ENCODE results near the gene BMPR1A. TPM values are rescaled to one million over a fixed set of nuclear protein-coding genes. Genes with fewer than 3 reads are reported as not detected.

Gene BMPR1A
- total and polyA plus RNA-seq, 2 of the 13 experiments (the other 11 are each of a cell fraction or from before 2014, with no cell fraction given) = 17.8 to 44.2 TPM

GRCh38 chr10:86715836-86716235 lies 40.6 kb upstream of the BMPR1A start:
- Histone ChIP-seq H3K9me3 (ENCODE audit: low read length) (no peaks in the 10 kb centered on the region), H2AFZ (ENCODE audit: low read length) (no peak overlapping the region), H3K27me3 (ENCODE audit: control insufficient read depth in 1 of 2, insufficient read depth in 2 of 2, low read length in 2 of 2) (peaks cover 0 to 31% of the 10 kb centered on the region in 2 experiments; a peak in 3 of 5 replicates), H3K79me2 (ENCODE audit: insufficient read depth, low read length) (no peaks in the 10 kb centered on the region), H3K9ac (ENCODE audit: insufficient read depth, low read depth, low read length) (no peak overlapping the region), H3K27ac (ENCODE audit: extremely low read length, insufficient read depth, low read length) (no peak overlapping the region), H3K4me2 (ENCODE audit: low read depth, low read length) (no peak overlapping the region), H3K4me3 (replicated peaks in 1 of 3; ENCODE audit: insufficient read depth in 1 of 3, low read depth in 2 of 3, low read length in 3 of 3) (no peak overlapping the region), H4K20me1 (ENCODE audit: insufficient read depth, low read length) (no peaks in the 10 kb centered on the region), H3K36me3 (replicated peaks in 1 of 2; ENCODE audit: control insufficient read depth in 1 of 2, insufficient read depth in 2 of 2, low read length in 2 of 2) (no peaks in the 10 kb centered on the region), H3K4me1 (ENCODE audit: insufficient read depth, low read length) (peaks cover 18% of the 10 kb centered on the region)
- in situ Hi-C loops (cut with HindIII; ENCODE audit: extremely low pct_ligation_motif_present, low pct_unique_long_range_greater_than_20kb) (no loop called here), intact Hi-C loops (cut with micrococcal nuclease; ENCODE audit: unreplicated experiment) (no loop called here)
- no TSS peak for BruUV-seq (replicated peaks)
- DNase-seq (ENCODE audit: low spot score) (no peak), FAIRE-seq (no peak), ATAC-seq (no peak)
- WGBS (ENCODE audit: low lambda C conversion rate) = 37% methylated on average over 5 of the region's 5 CpGs
- POLR2A ChIA-PET = no interaction called here
- CTCF ChIA-PET (ENCODE audit: low intra/inter-chr PET ratio, low total read pairs) = no interaction called here
- TF ChIP-seq HDAC2 (CRISPR knock-in tag; IDR thresholded peaks at IDR 0.05) (no peak), ZXDC (CRISPR knock-in tag; IDR thresholded peaks at IDR 0.05) (no peak), FOXP1 (IDR thresholded peaks at IDR 0.05) (no peak), FOXP1 (CRISPR knock-in tag; IDR thresholded peaks at IDR 0.05) (no peak), ARID4A (CRISPR knock-in tag; IDR thresholded peaks at IDR 0.05; ENCODE audit: borderline replicate concordance) (no peak), U2AF2 (IDR thresholded peaks at IDR 0.05; ENCODE audit: low read depth, low read length) (no peak), TRIM24 (CRISPR knock-in tag; IDR thresholded peaks at IDR 0.05) (no peak), ZNF256 (CRISPR knock-in tag; conservative IDR thresholded peaks at IDR 0.05) (no peak), ZNF607 (CRISPR knock-in tag; IDR thresholded peaks at IDR 0.05; ENCODE audit: borderline replicate concordance) (no peak), HHEX (CRISPR knock-in tag; IDR thresholded peaks at IDR 0.05) (no peak), ELF3 (CRISPR knock-in tag; IDR thresholded peaks at IDR 0.05) (no peak), ZNF121 (CRISPR knock-in tag; IDR thresholded peaks at IDR 0.05) (no peak), SMC3 (IDR thresholded peaks at IDR 0.05; ENCODE audit: low read length) (no peak), TBP (CRISPR knock-in tag; IDR thresholded peaks at IDR 0.05) (no peak), ZNF260 (CRISPR knock-in tag; IDR thresholded peaks at IDR 0.05; ENCODE audit: borderline replicate concordance, low read depth) (no peak), ZNF501 (CRISPR knock-in tag; IDR thresholded peaks at IDR 0.05) (no peak), ZMYM2 (CRISPR knock-in tag; IDR thresholded peaks at IDR 0.05) (no peak)
- TF ChIP-seq, protein P1, sequence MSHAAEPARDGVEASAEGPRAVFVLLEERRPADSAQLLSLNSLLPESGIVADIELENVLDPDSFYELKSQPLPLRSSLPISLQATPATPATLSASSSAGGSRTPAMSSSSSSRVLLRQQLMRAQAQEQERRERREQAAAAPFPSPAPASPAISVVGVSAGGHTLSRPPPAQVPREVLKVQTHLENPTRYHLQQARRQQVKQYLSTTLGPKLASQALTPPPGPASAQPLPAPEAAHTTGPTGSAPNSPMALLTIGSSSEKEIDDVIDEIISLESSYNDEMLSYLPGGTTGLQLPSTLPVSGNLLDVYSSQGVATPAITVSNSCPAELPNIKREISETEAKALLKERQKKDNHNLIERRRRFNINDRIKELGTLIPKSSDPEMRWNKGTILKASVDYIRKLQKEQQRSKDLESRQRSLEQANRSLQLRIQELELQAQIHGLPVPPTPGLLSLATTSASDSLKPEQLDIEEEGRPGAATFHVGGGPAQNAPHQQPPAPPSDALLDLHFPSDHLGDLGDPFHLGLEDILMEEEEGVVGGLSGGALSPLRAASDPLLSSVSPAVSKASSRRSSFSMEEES (CRISPR knock-in tag; IDR thresholded peaks at IDR 0.05) = no peak

Data from HepG2 (cell line).